Right forelimb (tissue), 1 donor: ENCODE measurements around the gene PNLIPRP3.

ENCODE experiments used
- DNase-seq: peaks from one replicate; pipeline ENCODE4 v3.0.0-alpha.2; 2018

The PNLIPRP3 gene

GRCh38 chr10:116451711-116452337 lies 24.2 kb downstream of the PNLIPRP3 start:
- DNase-seq, result no peak

- no peak for DNase-seq
Observed at GRCh38 chr10:116452338-116452720, 24.7 kb downstream of the PNLIPRP3 start.

- no peak for DNase-seq
Observed at GRCh38 chr10:116457488-116457887, 29.8 kb downstream of the PNLIPRP3 start.

- no peak for DNase-seq
Observed at GRCh38 chr10:116460219-116460618, 32.6 kb downstream of the PNLIPRP3 start.

GRCh38 chr10:116461680-116462079 lies 34.0 kb downstream of the PNLIPRP3 start:
- no peak for DNase-seq

GRCh38 chr10:116464257-116464656 lies 36.6 kb downstream of the PNLIPRP3 start:
- no peak for DNase-seq

- no peak for DNase-seq
Observed at GRCh38 chr10:116465546-116465945, 37.9 kb downstream of the PNLIPRP3 start.

- no peak for DNase-seq
Observed at GRCh38 chr10:116466715-116467422, 39.2 kb downstream of the PNLIPRP3 start.

GRCh38 chr10:116469437-116469836 lies 41.8 kb downstream of the PNLIPRP3 start:
- DNase-seq, result no peak

GRCh38 chr10:116470071-116470470 lies 42.4 kb downstream of the PNLIPRP3 start:
- no peak for DNase-seq

- DNase-seq, result no peak
Observed at GRCh38 chr10:116470768-116471415, 43.2 kb downstream of the PNLIPRP3 start.

GRCh38 chr10:116472891-116473290 lies 45.2 kb downstream of the PNLIPRP3 start:
- DNase-seq, result no peak

- no peak for DNase-seq
Observed at GRCh38 chr10:116475866-116476265, 48.2 kb downstream of the PNLIPRP3 start.

GRCh38 chr10:116476461-116476860 lies 48.8 kb downstream of the PNLIPRP3 start:
- DNase-seq, result no peak

- DNase-seq, result no peak
Observed at GRCh38 chr10:116477986-116478664, 50.5 kb downstream of the PNLIPRP3 start.

GRCh38 chr10:116486770-116487448 lies 59.3 kb downstream of the PNLIPRP3 start:
- DNase-seq, result no peak

- no peak for DNase-seq
Observed at GRCh38 chr10:116487522-116488430, 60.1 kb downstream of the PNLIPRP3 start.

- no peak for DNase-seq
Observed at GRCh38 chr10:116489460-116489859, 61.8 kb downstream of the PNLIPRP3 start.

GRCh38 chr10:116490028-116490662 lies 62.5 kb downstream of the PNLIPRP3 start:
- DNase-seq, result no peak

- DNase-seq, result no peak
Observed at GRCh38 chr10:116504786-116505185, 77.1 kb downstream of the PNLIPRP3 start.

GRCh38 chr10:116510565-116510964 lies 82.9 kb downstream of the PNLIPRP3 start:
- no peak for DNase-seq
